ENCODE measurements around the gene GABRR1. TPM values are rescaled to one million over a fixed set of nuclear protein-coding genes. Genes with fewer than 3 reads are reported as not detected.

GABRR1 gene
- total RNA-seq, 2 experiments from 2014 or later: not detected

DNA sequence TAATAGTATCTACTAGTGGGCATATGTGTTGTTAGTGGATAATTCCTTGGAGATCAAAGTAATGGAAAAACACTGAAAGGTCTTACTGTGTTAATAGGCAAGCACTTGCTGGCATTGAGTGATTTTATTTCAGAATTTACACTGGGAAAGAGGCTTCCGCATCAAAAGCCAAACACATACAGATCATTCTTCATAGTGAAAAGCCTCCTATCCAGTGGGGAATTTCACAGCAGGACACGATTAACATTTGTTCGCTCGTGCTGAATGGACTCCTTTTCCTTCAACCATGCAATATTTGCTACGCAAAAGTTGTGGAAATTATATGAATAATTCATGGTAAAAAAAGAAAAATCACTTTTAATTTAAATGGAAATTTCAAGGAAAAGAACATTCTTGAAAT is 26.4 kb downstream of the GABRR1 start:
- POLR2A ChIA-PET: interaction anchor here (0.6 to 1.1 kb wide), 4 partner anchors 10 to 306 kb away, joined by 3 to 4 read pairs (median 3); no protein-coding TSS in a partner anchor
- Histone ChIP-seq H3K79me2 (ENCODE audit: insufficient read depth, low read depth, low read length) (no peaks in the 10 kb centered on the region), H3K4me1 (ENCODE audit: insufficient read depth, low read length, poor library complexity, severe bottlenecking) (no peaks in the 10 kb centered on the region), H3K27ac (ENCODE audit: low read depth, low read length, poor library complexity, severe bottlenecking) (no peak overlapping the region), H4K20me1 (ENCODE audit: insufficient read depth, low read length) (no peaks in the 10 kb centered on the region), H3K4me2 (ENCODE audit: low read length) (no peak overlapping the region), H3K9me2 (ENCODE audit: insufficient read depth, low read length) (no peaks in the 10 kb centered on the region), H2AFZ (ENCODE audit: low read length) (no peak overlapping the region), H3K4me3 (ENCODE audit: low read depth, low read length, poor library complexity, severe bottlenecking) (no peak overlapping the region), H3K9me3 (ENCODE audit: low read length) (peaks cover 10% of the 10 kb centered on the region), H3K36me3 (ENCODE audit: insufficient read depth, low read length) (no peaks in the 10 kb centered on the region)
- no peak for TF ChIP-seq EZH2phosphoT487 (IDR thresholded peaks at IDR 0.05; ENCODE audit: borderline replicate concordance, low read depth, low read length)
- TF ChIP-seq, protein P1, sequence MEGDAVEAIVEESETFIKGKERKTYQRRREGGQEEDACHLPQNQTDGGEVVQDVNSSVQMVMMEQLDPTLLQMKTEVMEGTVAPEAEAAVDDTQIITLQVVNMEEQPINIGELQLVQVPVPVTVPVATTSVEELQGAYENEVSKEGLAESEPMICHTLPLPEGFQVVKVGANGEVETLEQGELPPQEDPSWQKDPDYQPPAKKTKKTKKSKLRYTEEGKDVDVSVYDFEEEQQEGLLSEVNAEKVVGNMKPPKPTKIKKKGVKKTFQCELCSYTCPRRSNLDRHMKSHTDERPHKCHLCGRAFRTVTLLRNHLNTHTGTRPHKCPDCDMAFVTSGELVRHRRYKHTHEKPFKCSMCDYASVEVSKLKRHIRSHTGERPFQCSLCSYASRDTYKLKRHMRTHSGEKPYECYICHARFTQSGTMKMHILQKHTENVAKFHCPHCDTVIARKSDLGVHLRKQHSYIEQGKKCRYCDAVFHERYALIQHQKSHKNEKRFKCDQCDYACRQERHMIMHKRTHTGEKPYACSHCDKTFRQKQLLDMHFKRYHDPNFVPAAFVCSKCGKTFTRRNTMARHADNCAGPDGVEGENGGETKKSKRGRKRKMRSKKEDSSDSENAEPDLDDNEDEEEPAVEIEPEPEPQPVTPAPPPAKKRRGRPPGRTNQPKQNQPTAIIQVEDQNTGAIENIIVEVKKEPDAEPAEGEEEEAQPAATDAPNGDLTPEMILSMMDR (conservative IDR thresholded peaks at IDR 0.05; ENCODE audit: low read length): no peak
- no peak for DNase-seq (ENCODE audit: low spot score)
- BruUV-seq (replicated peaks): no TSS peak
- CTCF ChIA-PET (ENCODE audit: unreplicated experiment): no interaction called here
- intact Hi-C loops (cut with micrococcal nuclease; ENCODE audit: unreplicated experiment): no loop called here

DNA sequence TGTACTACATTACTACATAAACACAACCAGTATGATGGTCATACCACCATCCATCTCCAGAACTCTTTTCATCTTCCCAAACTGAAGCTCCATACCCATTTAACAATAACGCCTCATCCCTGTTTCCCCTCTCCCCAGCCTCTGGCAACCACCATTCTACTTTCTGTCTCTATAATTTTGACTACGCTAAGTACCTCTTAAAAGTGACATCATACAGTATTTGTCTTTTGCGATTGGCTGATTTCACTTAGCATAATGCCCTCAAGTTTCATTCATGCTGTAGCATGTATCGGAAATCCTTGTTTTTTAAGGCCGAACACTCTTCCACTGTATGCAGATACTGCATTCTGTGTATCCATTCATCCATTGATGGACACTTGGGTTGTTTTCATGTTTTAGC is 29.7 kb downstream of the GABRR1 start:
- Histone ChIP-seq H3K4me2 (ENCODE audit: low read length) (no peak overlapping the region), H3K4me3 (ENCODE audit: low read depth, low read length, poor library complexity, severe bottlenecking) (no peak overlapping the region), H3K79me2 (ENCODE audit: insufficient read depth, low read depth, low read length) (no peaks in the 10 kb centered on the region), H3K9me3 (ENCODE audit: low read length) (no peaks in the 10 kb centered on the region), H3K36me3 (ENCODE audit: insufficient read depth, low read length) (no peaks in the 10 kb centered on the region), H3K27ac (ENCODE audit: low read depth, low read length, poor library complexity, severe bottlenecking) (no peak overlapping the region), H3K4me1 (ENCODE audit: insufficient read depth, low read length, poor library complexity, severe bottlenecking) (no peaks in the 10 kb centered on the region), H2AFZ (ENCODE audit: low read length) (no peak overlapping the region), H3K9me2 (ENCODE audit: insufficient read depth, low read length) (no peaks in the 10 kb centered on the region), H4K20me1 (ENCODE audit: insufficient read depth, low read length) (no peaks in the 10 kb centered on the region)
- TF ChIP-seq, protein P1 (conservative IDR thresholded peaks at IDR 0.05; ENCODE audit: low read length): no peak
- no peak for TF ChIP-seq EZH2phosphoT487 (IDR thresholded peaks at IDR 0.05; ENCODE audit: borderline replicate concordance, low read depth, low read length)
- CTCF ChIA-PET (ENCODE audit: unreplicated experiment): no interaction called here
- POLR2A ChIA-PET: no interaction called here
- no peak for DNase-seq (ENCODE audit: low spot score)
- intact Hi-C loops (cut with micrococcal nuclease; ENCODE audit: unreplicated experiment): no loop called here
- no TSS peak for BruUV-seq (replicated peaks)

DNA sequence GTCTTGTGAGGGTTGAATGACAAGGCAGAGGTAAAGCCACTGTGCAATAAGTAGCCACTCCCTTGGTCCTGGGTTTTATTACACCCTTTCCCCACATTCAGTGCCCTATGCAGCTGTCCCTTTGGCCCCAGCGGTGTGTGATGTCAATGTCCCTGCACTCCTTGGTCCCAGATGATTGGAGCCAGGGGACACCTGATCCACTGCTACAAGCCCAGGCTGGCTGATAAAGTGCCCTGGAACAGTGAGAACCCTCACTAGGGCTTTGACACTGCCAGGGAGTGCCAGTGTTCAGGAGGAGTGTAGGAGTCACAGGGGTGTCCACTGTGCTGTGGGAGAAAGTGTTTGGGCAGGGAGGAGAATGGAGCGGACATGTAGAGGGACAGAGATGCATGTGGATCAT is 30.4 kb downstream of the GABRR1 start:
- no TSS peak for BruUV-seq (replicated peaks)
- CTCF ChIA-PET (ENCODE audit: unreplicated experiment): interaction anchor here (0.6 kb wide), 1 partner anchor 70 kb away, joined by 3 read pairs; no protein-coding TSS in a partner anchor
- H2AFZ ChIP-seq (ENCODE audit: low read length): no peak overlapping the region
- POLR2A ChIA-PET: interaction anchor here (0.6 kb wide), 1 partner anchor 9 kb away, joined by 3 read pairs; no protein-coding TSS in a partner anchor
- no peak overlapping the region for H3K4me3 ChIP-seq (ENCODE audit: low read depth, low read length, poor library complexity, severe bottlenecking)
- H3K79me2 ChIP-seq (ENCODE audit: insufficient read depth, low read depth, low read length): no peaks in the 10 kb centered on the region
- H3K36me3 ChIP-seq (ENCODE audit: insufficient read depth, low read length): no peaks in the 10 kb centered on the region
- H3K9me3 ChIP-seq (ENCODE audit: low read length): no peaks in the 10 kb centered on the region
- H3K4me2 ChIP-seq (ENCODE audit: low read length): no peak overlapping the region
- intact Hi-C loops (cut with micrococcal nuclease; ENCODE audit: unreplicated experiment): no loop called here
- H3K27ac ChIP-seq (ENCODE audit: low read depth, low read length, poor library complexity, severe bottlenecking): no peak overlapping the region
- H3K4me1 ChIP-seq (ENCODE audit: insufficient read depth, low read length, poor library complexity, severe bottlenecking): no peaks in the 10 kb centered on the region
- no peak for DNase-seq (ENCODE audit: low spot score)
- no peaks in the 10 kb centered on the region for H3K9me2 ChIP-seq (ENCODE audit: insufficient read depth, low read length)
- no peaks in the 10 kb centered on the region for H4K20me1 ChIP-seq (ENCODE audit: insufficient read depth, low read length)
- TF ChIP-seq, protein P1 (conservative IDR thresholded peaks at IDR 0.05; ENCODE audit: low read length): no peak
- TF ChIP-seq EZH2phosphoT487 (IDR thresholded peaks at IDR 0.05; ENCODE audit: borderline replicate concordance, low read depth, low read length): no peak

Measured in OCI-LY7 (cell line).